OCI-LY1 (cell line): ENCODE measurements around the gene PHF2.

Experiments
- EZH2 ChIP-seq: fragments of 200-600 bp; sonication (generic), shearing (Covaris generic); IDR thresholded peaks from 2 replicates; pipeline ENCODE4 v1.8.0; 2017; ENCODE audit warnings: borderline replicate concordance, mixed run types, mild to moderate bottlenecking, antibody characterized with exemption, low read length, moderate library complexity, mixed read lengths
- TF ChIP-seq, protein P1 (sequence below): fragments of 200-600 bp; sonication (generic), shearing (Covaris generic); IDR thresholded peaks from 2 replicates; pipeline ENCODE4 v1.5.1; 2017; ENCODE audit warnings: mild to moderate bottlenecking, antibody characterized with exemption, low read length, moderate library complexity, mixed read lengths

DNA sequence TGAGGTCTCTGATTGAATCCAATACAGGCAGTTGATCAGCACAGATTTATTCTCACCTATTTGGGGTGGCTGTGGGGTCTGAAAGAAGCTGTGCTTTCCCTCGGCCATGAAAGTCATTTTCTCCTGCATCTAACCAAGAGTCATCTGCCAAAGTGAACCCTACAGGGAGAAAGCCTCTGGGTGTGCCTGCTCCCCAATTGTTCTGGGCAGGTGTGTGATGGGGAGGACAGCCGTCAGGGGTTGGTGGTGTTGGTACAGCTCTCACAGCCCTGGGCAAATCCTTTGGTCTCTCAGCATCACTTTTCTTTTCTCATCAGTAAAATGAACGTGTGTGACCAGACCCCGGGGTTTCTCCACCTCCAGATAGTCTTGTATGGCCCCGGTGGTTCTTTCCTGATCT lies 2.5 kb downstream of the PHF2 start:
- TF ChIP-seq, protein P1, sequence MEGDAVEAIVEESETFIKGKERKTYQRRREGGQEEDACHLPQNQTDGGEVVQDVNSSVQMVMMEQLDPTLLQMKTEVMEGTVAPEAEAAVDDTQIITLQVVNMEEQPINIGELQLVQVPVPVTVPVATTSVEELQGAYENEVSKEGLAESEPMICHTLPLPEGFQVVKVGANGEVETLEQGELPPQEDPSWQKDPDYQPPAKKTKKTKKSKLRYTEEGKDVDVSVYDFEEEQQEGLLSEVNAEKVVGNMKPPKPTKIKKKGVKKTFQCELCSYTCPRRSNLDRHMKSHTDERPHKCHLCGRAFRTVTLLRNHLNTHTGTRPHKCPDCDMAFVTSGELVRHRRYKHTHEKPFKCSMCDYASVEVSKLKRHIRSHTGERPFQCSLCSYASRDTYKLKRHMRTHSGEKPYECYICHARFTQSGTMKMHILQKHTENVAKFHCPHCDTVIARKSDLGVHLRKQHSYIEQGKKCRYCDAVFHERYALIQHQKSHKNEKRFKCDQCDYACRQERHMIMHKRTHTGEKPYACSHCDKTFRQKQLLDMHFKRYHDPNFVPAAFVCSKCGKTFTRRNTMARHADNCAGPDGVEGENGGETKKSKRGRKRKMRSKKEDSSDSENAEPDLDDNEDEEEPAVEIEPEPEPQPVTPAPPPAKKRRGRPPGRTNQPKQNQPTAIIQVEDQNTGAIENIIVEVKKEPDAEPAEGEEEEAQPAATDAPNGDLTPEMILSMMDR: no peak
- no peak for TF ChIP-seq EZH2
